IMR-90 (cell line): Measurements from ENCODE around the gene PLCG2.

Source experiments
- MAFK ChIP-seq: IDR thresholded peaks from 2 replicates; pipeline ENCODE4 v1.6.1; 2012; ENCODE audit warnings: low read depth, low read length, improper control_type of control experiment
- POLR2A ChIP-seq: IDR thresholded peaks from 2 replicates; pipeline ENCODE4 v1.6.1; 2012; ENCODE audit warnings: mild to moderate bottlenecking, low read depth, low read length
- RFX5 ChIP-seq: IDR thresholded peaks from 2 replicates; pipeline ENCODE4 v1.8.0; 2012; ENCODE audit warnings: low read depth, mild to moderate bottlenecking, low read length, moderate library complexity
- SMC3 ChIP-seq: fragments of 150-350 bp; IDR thresholded peaks from 2 replicates; pipeline ENCODE4 v1.6.1; 2016; ENCODE audit warnings: low read depth, mild to moderate bottlenecking, antibody characterized with exemption, low read length, moderate library complexity
- TF ChIP-seq, protein P1 (sequence below): conservative IDR thresholded peaks from 2 replicates; pipeline ENCODE4 v1.5.1; 2012; ENCODE audit warnings: mild to moderate bottlenecking, low read depth, low read length, improper control_type of control experiment
- TF ChIP-seq, protein P2 (sequence below): fragments of 150-350 bp; IDR thresholded peaks from 2 replicates; pipeline ENCODE4 v1.6.1; 2016; ENCODE audit warnings: low read depth, mild to moderate bottlenecking, low read length, moderate library complexity, borderline replicate concordance

DNA sequence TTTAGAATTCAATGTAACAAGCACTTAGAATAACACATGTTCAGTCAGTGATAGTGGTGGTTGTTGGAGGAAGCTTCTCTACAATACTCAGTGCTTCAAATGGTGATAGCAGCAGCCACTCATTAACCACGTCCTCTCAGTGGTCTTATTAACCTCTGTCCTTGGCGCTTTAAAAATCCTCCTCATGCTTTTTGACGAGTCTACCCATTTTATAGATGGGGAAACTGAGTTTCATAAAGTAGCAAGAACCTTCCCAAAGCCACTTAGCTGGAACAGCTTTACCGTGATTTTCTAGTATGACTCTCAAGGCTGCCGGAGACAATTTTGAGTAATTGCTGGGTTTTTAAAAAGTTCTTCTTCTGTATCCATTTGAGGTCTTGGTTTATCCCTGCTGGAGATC lies 47.4 kb downstream of the PLCG2 start:
- TF ChIP-seq POLR2A = no peak
- TF ChIP-seq, protein P1, sequence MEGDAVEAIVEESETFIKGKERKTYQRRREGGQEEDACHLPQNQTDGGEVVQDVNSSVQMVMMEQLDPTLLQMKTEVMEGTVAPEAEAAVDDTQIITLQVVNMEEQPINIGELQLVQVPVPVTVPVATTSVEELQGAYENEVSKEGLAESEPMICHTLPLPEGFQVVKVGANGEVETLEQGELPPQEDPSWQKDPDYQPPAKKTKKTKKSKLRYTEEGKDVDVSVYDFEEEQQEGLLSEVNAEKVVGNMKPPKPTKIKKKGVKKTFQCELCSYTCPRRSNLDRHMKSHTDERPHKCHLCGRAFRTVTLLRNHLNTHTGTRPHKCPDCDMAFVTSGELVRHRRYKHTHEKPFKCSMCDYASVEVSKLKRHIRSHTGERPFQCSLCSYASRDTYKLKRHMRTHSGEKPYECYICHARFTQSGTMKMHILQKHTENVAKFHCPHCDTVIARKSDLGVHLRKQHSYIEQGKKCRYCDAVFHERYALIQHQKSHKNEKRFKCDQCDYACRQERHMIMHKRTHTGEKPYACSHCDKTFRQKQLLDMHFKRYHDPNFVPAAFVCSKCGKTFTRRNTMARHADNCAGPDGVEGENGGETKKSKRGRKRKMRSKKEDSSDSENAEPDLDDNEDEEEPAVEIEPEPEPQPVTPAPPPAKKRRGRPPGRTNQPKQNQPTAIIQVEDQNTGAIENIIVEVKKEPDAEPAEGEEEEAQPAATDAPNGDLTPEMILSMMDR = no peak
- no peak for TF ChIP-seq MAFK
- TF ChIP-seq RFX5 = no peak
- TF ChIP-seq, protein P2, sequence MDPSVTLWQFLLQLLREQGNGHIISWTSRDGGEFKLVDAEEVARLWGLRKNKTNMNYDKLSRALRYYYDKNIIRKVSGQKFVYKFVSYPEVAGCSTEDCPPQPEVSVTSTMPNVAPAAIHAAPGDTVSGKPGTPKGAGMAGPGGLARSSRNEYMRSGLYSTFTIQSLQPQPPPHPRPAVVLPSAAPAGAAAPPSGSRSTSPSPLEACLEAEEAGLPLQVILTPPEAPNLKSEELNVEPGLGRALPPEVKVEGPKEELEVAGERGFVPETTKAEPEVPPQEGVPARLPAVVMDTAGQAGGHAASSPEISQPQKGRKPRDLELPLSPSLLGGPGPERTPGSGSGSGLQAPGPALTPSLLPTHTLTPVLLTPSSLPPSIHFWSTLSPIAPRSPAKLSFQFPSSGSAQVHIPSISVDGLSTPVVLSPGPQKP = no peak
- TF ChIP-seq SMC3 = no peak
